GM12878 (cell line): Measurements from ENCODE around the gene PIK3R4. TPM values are rescaled to one million over a fixed set of nuclear protein-coding genes. Genes with fewer than 3 reads are reported as not detected.

Source experiments
- ATAC-seq: fragments of 200-7000 bp; cut with Tn5 transposase; 3 replicates; pipeline ENCODE4 v1.9.1; 2020; ENCODE audit warnings: mild to moderate bottlenecking, moderate library complexity
- BruUV-seq: library from RNA; stranded (reverse); fragments of 400-500 nt; replicated peaks from 2 replicates; lab custom pipeline; 2021; lab: Mats Ljungman, UMichigan
- CTCF ChIA-PET: fragments of 300-600 bp; sonication (Branson Sonifier 250); formaldehyde crosslinking; extraction: SDS; loops from one replicate; lab custom pipeline; 2021; ENCODE audit warnings: inconsistent platforms; lab: Yijun Ruan, JAX
- POLR2A ChIA-PET: fragments of 350-600 bp; formaldehyde crosslinking; extraction: SDS; loops from one replicate; lab custom pipeline; 2021; ENCODE audit warnings: inconsistent platforms; lab: Charles Lee
- RAD21 ChIA-PET: fragments of 300-600 bp; sonication (Branson Sonifier 250); formaldehyde crosslinking; loops from one replicate; lab custom pipeline; 2023; ENCODE audit warnings: antibody characterized with exemption; ENCODE audit not compliant: unreplicated experiment; lab: Charles Lee
- SMC1A ChIA-PET: fragments of 300-600 bp; sonication (Branson Sonifier 250); formaldehyde crosslinking; loops from one replicate; lab custom pipeline; 2023; ENCODE audit not compliant: unreplicated experiment, uncharacterized antibody; lab: Charles Lee
- DNase-seq: peaks from one replicate; pipeline ENCODE4 v3.0.0-alpha.2; 2011; ENCODE audit warnings: low read depth, low spot score
- FAIRE-seq: peaks from 3 replicates; lab custom pipeline; 2011; peaks lifted over from hg19 to GRCh38; lab: Jason Lieb, UNC
- H2AFZ ChIP-seq: 2 replicates; pipeline ENCODE4 v1.6.0; 2011; ENCODE audit warnings: low read depth, low read length, control low read depth; ENCODE audit not compliant: control insufficient read depth
- H3K27ac ChIP-seq: 2 replicates; pipeline ENCODE4 v1.5.1; 2011; ENCODE audit warnings: control low read depth; ENCODE audit not compliant: control insufficient read depth, insufficient read depth
- H3K27me3 ChIP-seq, 2 experiments: replicated peaks in 1 of 2; 2 replicates each; pipeline versions ENCODE4 v1.6.0 to v1.6.1; 2011; ENCODE audit warnings: low read length in 1 of 2; ENCODE audit not compliant: control insufficient read depth in 2 of 2, insufficient read depth in 2 of 2
- H3K36me3 ChIP-seq, 2 experiments: 2 replicates each; pipeline ENCODE4 v1.5.1; 2011; ENCODE audit warnings: low read length in 1 of 2; ENCODE audit not compliant: control insufficient read depth in 2 of 2, insufficient read depth in 2 of 2
- H3K4me1 ChIP-seq: 2 replicates; pipeline ENCODE4 v1.6.1; 2011; ENCODE audit warnings: mild to moderate bottlenecking, low read length, moderate library complexity, mixed read lengths; ENCODE audit not compliant: control insufficient read depth, insufficient read depth
- H3K4me2 ChIP-seq: 2 replicates; pipeline ENCODE4 v1.6.0; 2011; ENCODE audit warnings: control low read depth; ENCODE audit not compliant: control insufficient read depth, insufficient read depth
- H3K4me3 ChIP-seq: fragments of 200-600 bp; sonication (generic); 2 replicates; pipeline ENCODE4 v1.5.1; 2016
- H3K79me2 ChIP-seq: 2 replicates; pipeline ENCODE4 v1.6.0; 2011; ENCODE audit warnings: low read length; ENCODE audit not compliant: control insufficient read depth, insufficient read depth
- H3K9ac ChIP-seq: 2 replicates; pipeline ENCODE4 v1.8.0; 2011; ENCODE audit warnings: low read length, control low read depth, mixed read lengths; ENCODE audit not compliant: control insufficient read depth, insufficient read depth
- H3K9me3 ChIP-seq: replicated peaks from 3 replicates; pipeline ENCODE4 v1.5.1; 2011; ENCODE audit warnings: mild to moderate bottlenecking, low read length; ENCODE audit not compliant: control insufficient read depth, insufficient read depth
- H4K20me1 ChIP-seq: 2 replicates; pipeline ENCODE4 v1.6.0; 2011; ENCODE audit not compliant: control insufficient read depth, insufficient read depth
- CREB1 ChIP-seq: IDR thresholded peaks from 2 replicates; pipeline ENCODE4 v1.6.1; 2012; ENCODE audit warnings: low read depth, mild to moderate bottlenecking, inconsistent platforms
- EZH2 ChIP-seq: IDR thresholded peaks from 2 replicates; pipeline ENCODE4 v1.6.1; 2012; ENCODE audit warnings: low read depth, mild to moderate bottlenecking, control low read depth, inconsistent platforms, low read length, borderline replicate concordance; ENCODE audit not compliant: control insufficient read depth
- FOXM1 ChIP-seq: IDR thresholded peaks from 2 replicates; pipeline ENCODE4 v1.6.1; 2012; ENCODE audit warnings: low read depth, mild to moderate bottlenecking, inconsistent platforms, low read length, moderate library complexity
- JUND ChIP-seq: IDR thresholded peaks from 2 replicates; pipeline ENCODE4 v1.6.1; 2012; ENCODE audit warnings: low read depth, mild to moderate bottlenecking, low read length, improper control_type of control experiment, moderate library complexity
- TCF3 ChIP-seq: IDR thresholded peaks from 2 replicates; pipeline ENCODE4 v1.6.1; 2012; ENCODE audit warnings: low read depth, mild to moderate bottlenecking, low read length, borderline replicate concordance; ENCODE audit not compliant: insufficient read depth
- YBX1 ChIP-seq: fragments of 450-650 bp; IDR thresholded peaks from 2 replicates; pipeline ENCODE4 v1.6.1; 2016; ENCODE audit warnings: antibody characterized with exemption
- WGBS: methylation state at CpG from one replicate; pipeline ENCODE4 v1.1.6; 2016; ENCODE audit warnings: low lambda C conversion rate; ENCODE audit not compliant: insufficient replicate concordance, insufficient coverage; ENCODE audit errors: missing lambda C conversion rate; 5-methylcytosine and 5-hydroxymethylcytosine counted together
- in situ Hi-C: fragments of 300-500 bp; cut with MboI; formaldehyde crosslinking; loops from 9 replicates; pipeline ENCODE4 v1.14.3; 2018; ENCODE audit warnings: mixed read lengths
- intact Hi-C: fragments of 100-400 bp; cut with micrococcal nuclease; formaldehyde crosslinking; loops from one replicate; pipeline ENCODE4 v1.14.2; 2022; ENCODE audit not compliant: unreplicated experiment
- polyA plus RNA-seq, 11 experiments: library from polyadenylated mRNA; depleted of rRNA in 4 of 11; unstranded in 6 of 11; stranded (reverse) in 5 of 11; fragments of >200 nt; fragmentation: Nextera tagmentation in 4 of 11; fragmentation: Illumina TruSeq in 1 of 11; extraction: Ambion mirVana in 4 of 11; extraction: Trizol in 1 of 11; gene quantifications; 1 replicate in 1 of 11; 2 replicates in 10 of 11; pipeline versions ENCODE4 v1.2.1 to v1.2.3, GENCODE V29; 2011 to 2016; ENCODE audit warnings: inconsistent platforms in 2 of 11, missing spikeins in 2 of 11, low read depth in 1 of 11
- total RNA-seq, 4 experiments: library from RNA; depleted of rRNA in 3 of 4; stranded (reverse); fragments of >200 nt in 3 of 4; fragmentation: Illumina TruSeq in 1 of 4; extraction: Trizol in 1 of 4; gene quantifications; 2 replicates each; pipeline versions ENCODE4 v1.2.1 to v1.2.3, GENCODE V29; 2013 to 2021
- TF ChIP-seq, protein P1 (sequence below): IDR thresholded peaks from 2 replicates; pipeline ENCODE4 v1.6.1; 2012; ENCODE audit warnings: improper control_type of control experiment, low read depth, low read length; ENCODE audit not compliant: insufficient replicate concordance
- TF ChIP-seq, protein P2 (sequence below): IDR thresholded peaks from 2 replicates; pipeline ENCODE4 v1.6.1; 2012; ENCODE audit warnings: mild to moderate bottlenecking, low read depth, low read length
- TF ChIP-seq, protein P3 (sequence below): IDR thresholded peaks from 2 replicates; pipeline ENCODE4 v1.6.1; 2011; ENCODE audit warnings: borderline replicate concordance, low read depth, mild to moderate bottlenecking, moderate library complexity, low read length; ENCODE audit not compliant: insufficient read depth, poor library complexity, severe bottlenecking
- TF ChIP-seq, protein P4 (sequence below): IDR thresholded peaks from 2 replicates; pipeline ENCODE4 v1.6.1; 2012; ENCODE audit warnings: low read depth, low read length, improper control_type of control experiment

Gene PIK3R4
- total and polyA plus RNA-seq, 10 of the 15 experiments (the other 5 are each of a cell fraction or from before 2014, with no cell fraction given), result 22.6 to 50.2 (median 31.1) TPM

DNA sequence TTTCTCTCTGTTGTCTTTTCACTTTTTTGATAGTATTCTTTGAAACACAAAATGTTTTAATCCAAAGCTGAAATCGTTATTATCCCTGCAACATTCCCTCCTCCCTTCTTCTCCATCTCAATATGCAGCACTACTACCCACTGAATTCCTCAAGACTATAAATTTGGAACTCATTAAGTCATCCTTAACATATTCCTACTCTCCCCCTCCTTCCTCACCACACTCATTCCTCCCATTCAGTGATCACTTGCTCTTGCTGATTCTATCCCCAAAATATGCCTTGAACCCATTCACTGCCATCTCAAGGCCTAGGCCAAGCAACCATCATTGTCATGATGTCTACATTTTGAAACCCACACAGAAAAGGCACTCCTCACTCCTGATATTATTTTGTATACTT lies 2.4 kb upstream of the PIK3R4 start:
- H3K4me1 ChIP-seq, result peaks cover 4% of the 10 kb centered on the region; the same call in 1 of the 2 replicates
- H3K9ac ChIP-seq, result no peak overlapping the region
- POLR2A ChIA-PET, result interaction anchor here (1.0 to 1.7 kb wide), 2 partner anchors 10 to 19 kb away, joined by 3 to 4 read pairs; no protein-coding TSS in a partner anchor
- no peak for DNase-seq
- no peak overlapping the region for H3K4me2 ChIP-seq
- SMC1A ChIA-PET, result interaction anchor here (1.5 to 5.1 kb wide), 3 partner anchors 12 to 146 kb away, joined by 3 to 35 read pairs (median 9); no protein-coding TSS in a partner anchor
- no TSS peak for BruUV-seq
- TF ChIP-seq TCF3 (no peak), CREB1 (no peak), EZH2 (no peak), FOXM1 (no peak), JUND (no peak), YBX1 (no peak)
- TF ChIP-seq, protein P1, sequence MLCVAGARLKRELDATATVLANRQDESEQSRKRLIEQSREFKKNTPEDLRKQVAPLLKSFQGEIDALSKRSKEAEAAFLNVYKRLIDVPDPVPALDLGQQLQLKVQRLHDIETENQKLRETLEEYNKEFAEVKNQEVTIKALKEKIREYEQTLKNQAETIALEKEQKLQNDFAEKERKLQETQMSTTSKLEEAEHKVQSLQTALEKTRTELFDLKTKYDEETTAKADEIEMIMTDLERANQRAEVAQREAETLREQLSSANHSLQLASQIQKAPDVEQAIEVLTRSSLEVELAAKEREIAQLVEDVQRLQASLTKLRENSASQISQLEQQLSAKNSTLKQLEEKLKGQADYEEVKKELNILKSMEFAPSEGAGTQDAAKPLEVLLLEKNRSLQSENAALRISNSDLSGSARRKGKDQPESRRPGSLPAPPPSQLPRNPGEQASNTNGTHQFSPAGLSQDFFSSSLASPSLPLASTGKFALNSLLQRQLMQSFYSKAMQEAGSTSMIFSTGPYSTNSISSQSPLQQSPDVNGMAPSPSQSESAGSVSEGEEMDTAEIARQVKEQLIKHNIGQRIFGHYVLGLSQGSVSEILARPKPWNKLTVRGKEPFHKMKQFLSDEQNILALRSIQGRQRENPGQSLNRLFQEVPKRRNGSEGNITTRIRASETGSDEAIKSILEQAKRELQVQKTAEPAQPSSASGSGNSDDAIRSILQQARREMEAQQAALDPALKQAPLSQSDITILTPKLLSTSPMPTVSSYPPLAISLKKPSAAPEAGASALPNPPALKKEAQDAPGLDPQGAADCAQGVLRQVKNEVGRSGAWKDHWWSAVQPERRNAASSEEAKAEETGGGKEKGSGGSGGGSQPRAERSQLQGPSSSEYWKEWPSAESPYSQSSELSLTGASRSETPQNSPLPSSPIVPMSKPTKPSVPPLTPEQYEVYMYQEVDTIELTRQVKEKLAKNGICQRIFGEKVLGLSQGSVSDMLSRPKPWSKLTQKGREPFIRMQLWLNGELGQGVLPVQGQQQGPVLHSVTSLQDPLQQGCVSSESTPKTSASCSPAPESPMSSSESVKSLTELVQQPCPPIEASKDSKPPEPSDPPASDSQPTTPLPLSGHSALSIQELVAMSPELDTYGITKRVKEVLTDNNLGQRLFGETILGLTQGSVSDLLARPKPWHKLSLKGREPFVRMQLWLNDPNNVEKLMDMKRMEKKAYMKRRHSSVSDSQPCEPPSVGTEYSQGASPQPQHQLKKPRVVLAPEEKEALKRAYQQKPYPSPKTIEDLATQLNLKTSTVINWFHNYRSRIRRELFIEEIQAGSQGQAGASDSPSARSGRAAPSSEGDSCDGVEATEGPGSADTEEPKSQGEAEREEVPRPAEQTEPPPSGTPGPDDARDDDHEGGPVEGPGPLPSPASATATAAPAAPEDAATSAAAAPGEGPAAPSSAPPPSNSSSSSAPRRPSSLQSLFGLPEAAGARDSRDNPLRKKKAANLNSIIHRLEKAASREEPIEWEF, result no peak
- TF ChIP-seq, protein P2, sequence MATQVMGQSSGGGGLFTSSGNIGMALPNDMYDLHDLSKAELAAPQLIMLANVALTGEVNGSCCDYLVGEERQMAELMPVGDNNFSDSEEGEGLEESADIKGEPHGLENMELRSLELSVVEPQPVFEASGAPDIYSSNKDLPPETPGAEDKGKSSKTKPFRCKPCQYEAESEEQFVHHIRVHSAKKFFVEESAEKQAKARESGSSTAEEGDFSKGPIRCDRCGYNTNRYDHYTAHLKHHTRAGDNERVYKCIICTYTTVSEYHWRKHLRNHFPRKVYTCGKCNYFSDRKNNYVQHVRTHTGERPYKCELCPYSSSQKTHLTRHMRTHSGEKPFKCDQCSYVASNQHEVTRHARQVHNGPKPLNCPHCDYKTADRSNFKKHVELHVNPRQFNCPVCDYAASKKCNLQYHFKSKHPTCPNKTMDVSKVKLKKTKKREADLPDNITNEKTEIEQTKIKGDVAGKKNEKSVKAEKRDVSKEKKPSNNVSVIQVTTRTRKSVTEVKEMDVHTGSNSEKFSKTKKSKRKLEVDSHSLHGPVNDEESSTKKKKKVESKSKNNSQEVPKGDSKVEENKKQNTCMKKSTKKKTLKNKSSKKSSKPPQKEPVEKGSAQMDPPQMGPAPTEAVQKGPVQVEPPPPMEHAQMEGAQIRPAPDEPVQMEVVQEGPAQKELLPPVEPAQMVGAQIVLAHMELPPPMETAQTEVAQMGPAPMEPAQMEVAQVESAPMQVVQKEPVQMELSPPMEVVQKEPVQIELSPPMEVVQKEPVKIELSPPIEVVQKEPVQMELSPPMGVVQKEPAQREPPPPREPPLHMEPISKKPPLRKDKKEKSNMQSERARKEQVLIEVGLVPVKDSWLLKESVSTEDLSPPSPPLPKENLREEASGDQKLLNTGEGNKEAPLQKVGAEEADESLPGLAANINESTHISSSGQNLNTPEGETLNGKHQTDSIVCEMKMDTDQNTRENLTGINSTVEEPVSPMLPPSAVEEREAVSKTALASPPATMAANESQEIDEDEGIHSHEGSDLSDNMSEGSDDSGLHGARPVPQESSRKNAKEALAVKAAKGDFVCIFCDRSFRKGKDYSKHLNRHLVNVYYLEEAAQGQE, result no peak
- TF ChIP-seq, protein P3, sequence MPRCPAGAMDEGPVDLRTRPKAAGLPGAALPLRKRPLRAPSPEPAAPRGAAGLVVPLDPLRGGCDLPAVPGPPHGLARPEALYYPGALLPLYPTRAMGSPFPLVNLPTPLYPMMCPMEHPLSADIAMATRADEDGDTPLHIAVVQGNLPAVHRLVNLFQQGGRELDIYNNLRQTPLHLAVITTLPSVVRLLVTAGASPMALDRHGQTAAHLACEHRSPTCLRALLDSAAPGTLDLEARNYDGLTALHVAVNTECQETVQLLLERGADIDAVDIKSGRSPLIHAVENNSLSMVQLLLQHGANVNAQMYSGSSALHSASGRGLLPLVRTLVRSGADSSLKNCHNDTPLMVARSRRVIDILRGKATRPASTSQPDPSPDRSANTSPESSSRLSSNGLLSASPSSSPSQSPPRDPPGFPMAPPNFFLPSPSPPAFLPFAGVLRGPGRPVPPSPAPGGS, result no peak
- TF ChIP-seq, protein P4, sequence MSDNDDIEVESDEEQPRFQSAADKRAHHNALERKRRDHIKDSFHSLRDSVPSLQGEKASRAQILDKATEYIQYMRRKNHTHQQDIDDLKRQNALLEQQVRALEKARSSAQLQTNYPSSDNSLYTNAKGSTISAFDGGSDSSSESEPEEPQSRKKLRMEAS, result no peak
- RAD21 ChIA-PET, result interaction anchor here (0.7 to 3.2 kb wide), 4 partner anchors 11 to 145 kb away, joined by 3 to 17 read pairs (median 8); partner anchors contain the start of gene ATP2C1
- CTCF ChIA-PET, result interaction anchor here (4.3 to 10.8 kb wide), 2 partner anchors 10 to 144 kb away, joined by 27 to 48 read pairs; partner anchors contain the start of gene ATP2C1
- in situ Hi-C loops (loop anchor here (5.0 kb wide), 1 partner anchor 143 kb away; the partner anchor contains the start of gene ATP2C1), intact Hi-C loops (no loop called here)
- H3K4me3 ChIP-seq, result no peak overlapping the region
- no peak overlapping the region for H2AFZ ChIP-seq
- no peaks in the 10 kb centered on the region for H3K36me3 ChIP-seq
- WGBS, result 95% methylated on average over 1 of the region's 1 CpG
- no peak for ATAC-seq
- no peak overlapping the region for H3K27ac ChIP-seq
- no peaks in the 10 kb centered on the region for H4K20me1 ChIP-seq
- H3K9me3 ChIP-seq, result no peaks in the 10 kb centered on the region
- H3K27me3 ChIP-seq, result no peaks in the 10 kb centered on the region
- FAIRE-seq, result no peak
- peaks cover 22% of the 10 kb centered on the region for H3K79me2 ChIP-seq
